H9 (cell line): ENCODE measurements around the gene TP53TG5. TPM values are rescaled to one million over a fixed set of nuclear protein-coding genes. Genes with fewer than 3 reads are reported as not detected.

Experiments used
- DNase-seq: peaks from one replicate; pipeline ENCODE4 v3.0.0-alpha.2; 2017
- H2AFZ ChIP-seq: one replicate; pipeline ENCODE4 v1.6.1; 2013; ENCODE audit warnings: mild to moderate bottlenecking, low read length, control low read depth, moderate library complexity
- H2AK5ac ChIP-seq: 2 replicates; pipeline ENCODE4 v1.6.1; 2013; ENCODE audit warnings: low read length, control low read depth, mixed read lengths; ENCODE audit not compliant: insufficient read length
- H2BK120ac ChIP-seq: one replicate; pipeline ENCODE4 v1.6.1; 2013; ENCODE audit warnings: low read depth, mild to moderate bottlenecking, low read length, control low read depth, inconsistent platforms; ENCODE audit not compliant: poor library complexity, severe bottlenecking
- H2BK12ac ChIP-seq: 2 replicates; pipeline ENCODE4 v1.6.1; 2013; ENCODE audit warnings: low read length, control low read depth, mixed read lengths, low read depth; ENCODE audit not compliant: insufficient read length
- H2BK15ac ChIP-seq: 2 replicates; pipeline ENCODE4 v1.6.1; 2013; ENCODE audit warnings: low read depth, low read length, control low read depth
- H2BK20ac ChIP-seq: one replicate; pipeline ENCODE4 v1.6.1; 2013; ENCODE audit warnings: low read depth, mild to moderate bottlenecking, low read length, control low read depth, inconsistent platforms; ENCODE audit not compliant: poor library complexity, severe bottlenecking
- H2BK5ac ChIP-seq: 2 replicates; pipeline ENCODE4 v1.6.1; 2013; ENCODE audit warnings: low read length, control low read depth, mixed read lengths; ENCODE audit not compliant: insufficient read length
- H3K14ac ChIP-seq: 2 replicates; pipeline ENCODE4 v1.6.1; 2013; ENCODE audit warnings: low read length, control low read depth; ENCODE audit not compliant: insufficient read depth
- H3K18ac ChIP-seq: 2 replicates; pipeline ENCODE4 v1.6.1; 2013; ENCODE audit warnings: low read depth, mild to moderate bottlenecking, mixed read lengths, low read length, control low read depth; ENCODE audit not compliant: insufficient read length
- H3K23ac ChIP-seq: 2 replicates; pipeline ENCODE4 v1.6.1; 2013; ENCODE audit warnings: low read length, control low read depth, mixed read lengths, low read depth; ENCODE audit not compliant: insufficient read length
- H3K23me2 ChIP-seq: 2 replicates; pipeline ENCODE4 v1.6.1; 2013; ENCODE audit warnings: low read depth, mild to moderate bottlenecking, mixed read lengths, low read length, control low read depth; ENCODE audit not compliant: insufficient read length, poor library complexity, severe bottlenecking
- H3K27ac ChIP-seq: 2 replicates; pipeline ENCODE4 v1.5.1; 2013; ENCODE audit warnings: low read length, control low read depth, mixed read lengths, low read depth; ENCODE audit not compliant: insufficient read length
- H3K27me3 ChIP-seq: 2 replicates; pipeline ENCODE4 v1.6.1; 2013; ENCODE audit warnings: low read length, control low read depth, inconsistent platforms; ENCODE audit not compliant: insufficient read depth
- H3K4ac ChIP-seq: 2 replicates; pipeline ENCODE4 v1.6.1; 2013; ENCODE audit warnings: low read depth, mild to moderate bottlenecking, control low read depth, inconsistent platforms, low read length, moderate library complexity
- H3K4me1 ChIP-seq: 2 replicates; pipeline ENCODE4 v1.6.1; 2013; ENCODE audit warnings: low read length, control low read depth, inconsistent platforms; ENCODE audit not compliant: insufficient read depth
- H3K4me2 ChIP-seq: 2 replicates; pipeline ENCODE4 v1.6.1; 2013; ENCODE audit warnings: low read length, control low read depth, mixed read lengths; ENCODE audit not compliant: insufficient read length, insufficient read depth
- H3K56ac ChIP-seq: 2 replicates; pipeline ENCODE4 v1.6.1; 2013; ENCODE audit warnings: low read depth, mild to moderate bottlenecking, mixed read lengths, low read length, control low read depth; ENCODE audit not compliant: insufficient read length
- H3K79me1 ChIP-seq: 2 replicates; pipeline ENCODE4 v1.6.1; 2013; ENCODE audit warnings: low read depth, mild to moderate bottlenecking, moderate library complexity, low read length, control low read depth, inconsistent platforms; ENCODE audit not compliant: insufficient read depth, poor library complexity, severe bottlenecking
- H3K79me2 ChIP-seq: 2 replicates; pipeline ENCODE4 v1.6.1; 2013; ENCODE audit warnings: low read length, control low read depth, inconsistent platforms; ENCODE audit not compliant: insufficient read depth
- H3K9ac ChIP-seq: 2 replicates; pipeline ENCODE4 v1.6.1; 2013; ENCODE audit warnings: low read length, control low read depth, mixed read lengths; ENCODE audit not compliant: insufficient read length; ENCODE audit errors: extremely low read depth
- H3K9me3 ChIP-seq: one replicate; pipeline ENCODE4 v1.6.1; 2013; ENCODE audit warnings: low read depth, low read length, inconsistent platforms; ENCODE audit not compliant: control insufficient read depth
- H3T11ph ChIP-seq: one replicate; pipeline ENCODE4 v1.6.1; 2013; ENCODE audit warnings: mild to moderate bottlenecking, low read length, control low read depth, inconsistent platforms
- H4K20me1 ChIP-seq: one replicate; pipeline ENCODE4 v1.6.1; 2013; ENCODE audit not compliant: control insufficient read depth, insufficient read length, insufficient read depth
- H4K5ac ChIP-seq: 2 replicates; pipeline ENCODE4 v1.6.1; 2013; ENCODE audit warnings: low read depth, mild to moderate bottlenecking, mixed read lengths, low read length, control low read depth; ENCODE audit not compliant: insufficient read length
- H4K8ac ChIP-seq: replicated peaks from 2 replicates; pipeline ENCODE4 v1.6.1; 2013; ENCODE audit warnings: low read length, control low read depth, mixed read lengths, low read depth; ENCODE audit not compliant: insufficient read length
- H4K91ac ChIP-seq: 2 replicates; pipeline ENCODE4 v1.6.1; 2013; ENCODE audit warnings: low read depth, mild to moderate bottlenecking, moderate library complexity, mixed read lengths, low read length, control low read depth; ENCODE audit not compliant: insufficient read length
- H3K27ac Mint-ChIP-seq, 3 experiments: 2 replicates in 2 of 3; 3 replicates in 1 of 3; pipeline ENCODE4 v1.8.0; 2020 to 2021; ENCODE audit warnings: mixed read lengths in 3 of 3, mild to moderate bottlenecking in 1 of 3, moderate library complexity in 1 of 3
- H3K27me3 Mint-ChIP-seq: 2 replicates; pipeline ENCODE4 v1.8.0; 2021; ENCODE audit warnings: low read depth, mild to moderate bottlenecking, moderate library complexity, mixed read lengths
- H3K36me3 Mint-ChIP-seq, 3 experiments: 2 replicates in 2 of 3; 3 replicates in 1 of 3; pipeline ENCODE4 v1.8.0; 2020 to 2021; ENCODE audit warnings: low read depth in 3 of 3, mixed read lengths in 3 of 3; ENCODE audit not compliant: insufficient read depth in 1 of 3
- H3K4me1 Mint-ChIP-seq, 2 experiments: 2 replicates each; pipeline ENCODE4 v1.8.0; 2020; ENCODE audit warnings: mixed read lengths in 2 of 2
- H3K4me3 Mint-ChIP-seq, 2 experiments: 2 replicates in 1 of 2; 3 replicates in 1 of 2; pipeline ENCODE4 v1.8.0; 2020 to 2021; ENCODE audit warnings: mild to moderate bottlenecking in 2 of 2, mixed read lengths in 2 of 2, moderate library complexity in 1 of 2
- H3K9me3 Mint-ChIP-seq, 2 experiments: 2 replicates in 1 of 2; 3 replicates in 1 of 2; pipeline ENCODE4 v1.8.0; 2020; ENCODE audit warnings: mild to moderate bottlenecking in 2 of 2, mixed read lengths in 2 of 2, moderate library complexity in 1 of 2
- CTCF ChIP-seq: fragments of 200-600 bp; sonication (generic); conservative IDR thresholded peaks from 3 replicates; pipeline ENCODE4 v1.8.0; 2021; ENCODE audit warnings: antibody characterized with exemption, mild to moderate bottlenecking
- WGBS: extraction: QIAGEN DNeasy Blood & Tissue Kit; methylation state at CpG from one replicate; pipeline ENCODE4 v1.1.7; 2013; ENCODE audit warnings: missing lambda C conversion rate, low lambda C conversion rate, mixed read lengths; ENCODE audit not compliant: insufficient read length; ENCODE audit errors: extremely low coverage; 5-methylcytosine and 5-hydroxymethylcytosine counted together
- total RNA-seq: library from RNA; stranded (reverse); gene quantifications from 2 replicates; pipeline ENCODE4 v1.2.1, GENCODE V29; 2021

Gene TP53TG5
- total RNA-seq, 1 experiment from 2014 or later: not detected

- no peaks in the 10 kb centered on the region for H3K27me3 ChIP-seq
- Mint-ChIP-seq H3K4me1 (peaks cover 27 to 34% of the 10 kb centered on the region in 2 experiments), H3K36me3 (no peaks in the 10 kb centered on the region), H3K27me3 (no peaks in the 10 kb centered on the region), H3K4me3 (no peak overlapping the region), H3K9me3 (no peaks in the 10 kb centered on the region), H3K27ac (no peak overlapping the region)
- no peak overlapping the region for H2BK120ac ChIP-seq
- no peak overlapping the region for H3K27ac ChIP-seq
- no peak overlapping the region for H3T11ph ChIP-seq
- H2AK5ac ChIP-seq: no peak overlapping the region
- no peak overlapping the region for H3K56ac ChIP-seq
- H3K4me2 ChIP-seq: no peak overlapping the region
- WGBS: no CpG with 5 or more reads among the region's 1 CpG
- no peaks in the 10 kb centered on the region for H4K20me1 ChIP-seq
- no peak overlapping the region for H3K23ac ChIP-seq
- H2BK5ac ChIP-seq: no peak overlapping the region
- H3K79me1 ChIP-seq: no peaks in the 10 kb centered on the region
- H4K91ac ChIP-seq: no peak overlapping the region
- no peaks in the 10 kb centered on the region for H3K23me2 ChIP-seq
- H3K18ac ChIP-seq: no peak overlapping the region
- H3K4me1 ChIP-seq: peaks cover 3% of the 10 kb centered on the region; the same call in 1 of the 2 replicates
- H2BK20ac ChIP-seq: no peak overlapping the region
- H2BK15ac ChIP-seq: no peak overlapping the region
- no peak overlapping the region for H2AFZ ChIP-seq
- H2BK12ac ChIP-seq: no peak overlapping the region
- no peak for TF ChIP-seq CTCF
- H4K5ac ChIP-seq: peak overlapping the region; percentile 33
- H3K9ac ChIP-seq: no peak overlapping the region
- no peak for DNase-seq
- H3K79me2 ChIP-seq: no peaks in the 10 kb centered on the region
- H3K14ac ChIP-seq: no peak overlapping the region
- no peak overlapping the region for H3K4ac ChIP-seq
- H3K9me3 ChIP-seq: no peaks in the 10 kb centered on the region
- no peak overlapping the region for H4K8ac ChIP-seq
Observed at GRCh38 chr20:45353746-45354145, 24.4 kb downstream of the TP53TG5 start.
